Esophagus squamous epithelium (tissue), 4 donors: Measurements from ENCODE around the gene TUBA1C.

Experiments
- POLR2A ChIP-seq, 4 donors: fragments of 450-650 bp; IDR thresholded peaks; one replicate each; pipeline ENCODE4 v1.6.1; 2017; ENCODE audit warnings: antibody characterized with exemption in 4 of 4, mild to moderate bottlenecking in 4 of 4, moderate library complexity in 3 of 4
- TF ChIP-seq, protein P1 (sequence below), 6 experiments: fragments of 450-650 bp in 4 of 6; fragments of 200-600 bp in 2 of 6; sonication (generic) in 2 of 6; IDR thresholded peaks; one replicate each; pipeline ENCODE4 v1.5.1; 2016 to 2019; ENCODE audit warnings: antibody characterized with exemption in 6 of 6, mild to moderate bottlenecking in 4 of 6, moderate library complexity in 4 of 6

DNA sequence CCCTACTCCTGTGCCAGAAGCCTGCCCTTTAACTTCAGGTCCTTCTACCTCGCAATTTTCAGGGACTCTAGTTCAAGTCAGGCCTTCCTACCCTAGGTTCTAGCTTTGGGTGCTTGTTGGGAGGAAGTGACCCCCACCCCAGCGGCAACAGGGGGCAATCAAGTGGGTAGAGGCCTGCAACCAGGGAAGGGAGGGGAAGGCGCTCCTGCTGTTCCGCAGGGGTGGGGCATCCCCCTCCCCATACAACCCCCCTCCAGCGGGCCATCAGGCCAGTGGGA, 29.9 kb downstream of the TUBA1C start:
- TF ChIP-seq, protein P1, sequence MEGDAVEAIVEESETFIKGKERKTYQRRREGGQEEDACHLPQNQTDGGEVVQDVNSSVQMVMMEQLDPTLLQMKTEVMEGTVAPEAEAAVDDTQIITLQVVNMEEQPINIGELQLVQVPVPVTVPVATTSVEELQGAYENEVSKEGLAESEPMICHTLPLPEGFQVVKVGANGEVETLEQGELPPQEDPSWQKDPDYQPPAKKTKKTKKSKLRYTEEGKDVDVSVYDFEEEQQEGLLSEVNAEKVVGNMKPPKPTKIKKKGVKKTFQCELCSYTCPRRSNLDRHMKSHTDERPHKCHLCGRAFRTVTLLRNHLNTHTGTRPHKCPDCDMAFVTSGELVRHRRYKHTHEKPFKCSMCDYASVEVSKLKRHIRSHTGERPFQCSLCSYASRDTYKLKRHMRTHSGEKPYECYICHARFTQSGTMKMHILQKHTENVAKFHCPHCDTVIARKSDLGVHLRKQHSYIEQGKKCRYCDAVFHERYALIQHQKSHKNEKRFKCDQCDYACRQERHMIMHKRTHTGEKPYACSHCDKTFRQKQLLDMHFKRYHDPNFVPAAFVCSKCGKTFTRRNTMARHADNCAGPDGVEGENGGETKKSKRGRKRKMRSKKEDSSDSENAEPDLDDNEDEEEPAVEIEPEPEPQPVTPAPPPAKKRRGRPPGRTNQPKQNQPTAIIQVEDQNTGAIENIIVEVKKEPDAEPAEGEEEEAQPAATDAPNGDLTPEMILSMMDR (IDR thresholded peaks at IDR 0.05): no peak
- TF ChIP-seq POLR2A (IDR thresholded peaks at IDR 0.05): no peak
